H4 (cell line): ENCODE data around the gene VWDE. TPM values are rescaled to one million over a fixed set of nuclear protein-coding genes. Genes with fewer than 3 reads are reported as not detected.
"Not testable (repeated sequence)": the region's sequence is repeated elsewhere in the genome, so short reads cannot be mapped to it uniquely, and the experiment has no call there.

Experiments used
- DNase-seq: peaks from one replicate; pipeline ENCODE4 v3.0.0-alpha.2; 2015; ENCODE audit warnings: low spot score
- total RNA-seq: library from RNA; depleted of rRNA; stranded (reverse); fragments of >200 nt; shearing (Covaris generic); gene quantifications from 2 replicates; pipeline ENCODE4 v1.2.3, GENCODE V29; 2014

Gene VWDE
- total RNA-seq, 1 experiment from 2014 or later, result 2.0 TPM

- no peak for DNase-seq
Measured at GRCh38 chr7:12401538-12402364, 1.9 kb downstream of the VWDE start.

- no peak for DNase-seq
Measured at GRCh38 chr7:12398186-12398585, 5.5 kb downstream of the VWDE start.

- DNase-seq, result no peak
Measured at GRCh38 chr7:12397671-12398070, 6.0 kb downstream of the VWDE start.

GRCh38 chr7:12396670-12397069 lies 7.0 kb downstream of the VWDE start:
- DNase-seq, result not testable (repeated sequence)

GRCh38 chr7:12391922-12392615 lies 11.6 kb downstream of the VWDE start:
- DNase-seq, result no peak

GRCh38 chr7:12389089-12389700 lies 14.5 kb downstream of the VWDE start:
- DNase-seq, result peak; percentile 83

- no peak for DNase-seq
Measured at GRCh38 chr7:12386313-12386740, 17.3 kb downstream of the VWDE start.

GRCh38 chr7:12385364-12385786 lies 18.3 kb downstream of the VWDE start:
- no peak for DNase-seq

- no peak for DNase-seq
Measured at GRCh38 chr7:12383377-12383776, 20.3 kb downstream of the VWDE start.

GRCh38 chr7:12378389-12378788 lies 25.3 kb downstream of the VWDE start:
- DNase-seq, result no peak

- no peak for DNase-seq
Measured at GRCh38 chr7:12377406-12377805, 26.3 kb downstream of the VWDE start.

GRCh38 chr7:12373580-12374263 lies 29.9 kb downstream of the VWDE start:
- DNase-seq, result no peak

GRCh38 chr7:12370249-12370648 lies 33.4 kb downstream of the VWDE start:
- DNase-seq, result no peak

GRCh38 chr7:12369756-12370155 lies 33.9 kb downstream of the VWDE start:
- DNase-seq, result no peak

GRCh38 chr7:12369072-12369471 lies 34.6 kb downstream of the VWDE start:
- no peak for DNase-seq

- DNase-seq, result no peak
Measured at GRCh38 chr7:12360948-12361347, 42.7 kb downstream of the VWDE start.

- DNase-seq, result no peak
Measured at GRCh38 chr7:12358694-12359093, 45.0 kb downstream of the VWDE start.

GRCh38 chr7:12357508-12357907 lies 46.2 kb downstream of the VWDE start:
- DNase-seq, result no peak

GRCh38 chr7:12351843-12352242 lies 51.8 kb downstream of the VWDE start:
- no peak for DNase-seq

GRCh38 chr7:12350971-12351370 lies 52.7 kb downstream of the VWDE start:
- DNase-seq, result no peak

- DNase-seq, result no peak
Measured at GRCh38 chr7:12337095-12337494, 66.6 kb downstream of the VWDE start.
